H1 (cell line): ENCODE measurements around the gene USP13. TPM values are rescaled to one million over a fixed set of nuclear protein-coding genes. Genes with fewer than 3 reads are reported as not detected.
A peak's percentile ranks its signal among the peaks of the same experiment; 100 is the strongest.

Source experiments
- CTCF ChIA-PET: fragments of 300-600 bp; sonication (Branson Sonifier 250); formaldehyde crosslinking; loops from one replicate; lab custom pipeline; 2021; ENCODE audit not compliant: partially characterized antibody; lab: Charles Lee
- POLR2A ChIA-PET: fragments of 300-600 bp; sonication (Branson Sonifier 250); formaldehyde crosslinking; loops from one replicate; lab custom pipeline; 2021; ENCODE audit warnings: inconsistent platforms; ENCODE audit not compliant: partially characterized antibody; lab: Charles Lee
- DNase-seq, 2 experiments: peaks; one replicate each; pipeline versions ENCODE4 v3.0.0 to v3.0.0-alpha.2; 2010 to 2022; ENCODE audit warnings: low spot score in 2 of 2, low read depth in 1 of 2, mixed read lengths in 1 of 2
- FAIRE-seq: peaks from 2 replicates; lab custom pipeline; 2011; peaks lifted over from hg19 to GRCh38; lab: Jason Lieb, UNC
- H2AFZ ChIP-seq: 2 replicates; pipeline ENCODE4 v1.8.1; 2012; ENCODE audit warnings: low read length, inconsistent platforms
- H2AK5ac ChIP-seq: 2 replicates; pipeline ENCODE4 v1.6.1; 2013; ENCODE audit warnings: low read depth, low read length
- H2BK120ac ChIP-seq: replicated peaks from 2 replicates; pipeline ENCODE3; 2013; ENCODE audit warnings: low read depth, low read length, inconsistent platforms
- H2BK12ac ChIP-seq: 2 replicates; pipeline ENCODE4 v1.6.1; 2013; ENCODE audit warnings: low read depth, low read length
- H2BK15ac ChIP-seq: 2 replicates; pipeline ENCODE4 v1.6.1; 2013; ENCODE audit warnings: low read length
- H2BK20ac ChIP-seq: 2 replicates; pipeline ENCODE4 v1.6.1; 2013; ENCODE audit warnings: low read length
- H2BK5ac ChIP-seq: 2 replicates; pipeline ENCODE4 v1.6.1; 2013; ENCODE audit warnings: low read depth, low read length
- H3K14ac ChIP-seq: 2 replicates; pipeline ENCODE4 v1.6.1; 2013; ENCODE audit warnings: inconsistent platforms; ENCODE audit not compliant: insufficient read length
- H3K18ac ChIP-seq: 2 replicates; pipeline ENCODE4 v1.6.1; 2013; ENCODE audit warnings: low read length; ENCODE audit errors: extremely low read depth
- H3K23ac ChIP-seq: 2 replicates; pipeline ENCODE4 v1.6.1; 2013; ENCODE audit warnings: inconsistent platforms; ENCODE audit not compliant: insufficient read length
- H3K23me2 ChIP-seq: 2 replicates; pipeline ENCODE4 v1.6.1; 2013; ENCODE audit warnings: low read depth, low read length
- H3K27ac ChIP-seq: 2 replicates; pipeline ENCODE4 v1.6.1; 2011; ENCODE audit warnings: low read depth, low read length, inconsistent platforms
- H3K27me3 ChIP-seq, 4 experiments: replicated peaks in 1 of 4; 1 replicate in 1 of 4; 2 replicates in 3 of 4; pipeline versions ENCODE4 v1.6.1 to v1.8.1; 2011 to 2013; ENCODE audit warnings: low read length in 3 of 4, mild to moderate bottlenecking in 3 of 4, inconsistent platforms in 2 of 4, mixed read lengths in 2 of 4, moderate library complexity in 1 of 4; ENCODE audit not compliant: control insufficient read depth in 3 of 4, insufficient read depth in 3 of 4; ENCODE audit errors: extremely low read depth in 1 of 4
- H3K36me3 ChIP-seq, 4 experiments: 2 replicates each; pipeline versions ENCODE4 v1.6.1 to v1.8.1; 2011 to 2013; ENCODE audit warnings: mild to moderate bottlenecking in 4 of 4, low read length in 3 of 4, moderate library complexity in 2 of 4, control low read depth in 1 of 4, inconsistent platforms in 1 of 4; ENCODE audit not compliant: insufficient read depth in 4 of 4, control insufficient read depth in 2 of 4
- H3K4ac ChIP-seq: replicated peaks from 2 replicates; pipeline ENCODE3; 2013; ENCODE audit warnings: low read length, low read depth, mixed read lengths, inconsistent platforms; ENCODE audit not compliant: insufficient read length
- H3K4me1 ChIP-seq, 4 experiments: replicated peaks in 1 of 4; 1 replicate in 1 of 4; 2 replicates in 3 of 4; pipeline versions ENCODE4 v1.6.1 to v1.8.1; 2011 to 2013; ENCODE audit warnings: low read length in 3 of 4, inconsistent platforms in 2 of 4, mixed read lengths in 1 of 4; ENCODE audit not compliant: insufficient read depth in 4 of 4, control insufficient read depth in 3 of 4
- H3K4me2 ChIP-seq, 2 experiments: 2 replicates each; pipeline versions ENCODE4 v1.6.1 to v1.8.1; 2011 to 2013; ENCODE audit warnings: low read depth in 2 of 2, low read length in 2 of 2, control low read depth in 1 of 2, inconsistent platforms in 1 of 2, mild to moderate bottlenecking in 1 of 2; ENCODE audit not compliant: insufficient read depth in 1 of 2
- H3K4me3 ChIP-seq, 4 experiments: fragments of 200-600, 300-600 bp in 1 of 4; sonication (generic), shearing (Covaris generic), sonication (Bioruptor Twin) in 1 of 4; 2 replicates each; pipeline versions ENCODE4 v1.5.1 to v1.8.1; 2011 to 2016; ENCODE audit warnings: low read length in 4 of 4, low read depth in 3 of 4, control low read depth in 2 of 4, inconsistent platforms in 2 of 4, mild to moderate bottlenecking in 2 of 4, mixed read lengths in 1 of 4, moderate library complexity in 1 of 4; ENCODE audit not compliant: insufficient read depth in 2 of 4; ENCODE audit errors: extremely low read depth in 1 of 4
- H3K56ac ChIP-seq: replicated peaks from 2 replicates; pipeline ENCODE3; 2013; ENCODE audit warnings: low read depth, mild to moderate bottlenecking, mixed read lengths, low read length, inconsistent platforms; ENCODE audit not compliant: insufficient read length
- H3K79me1 ChIP-seq: 2 replicates; pipeline ENCODE4 v1.6.1; 2013; ENCODE audit warnings: low read depth, low read length, control low read depth
- H3K79me2 ChIP-seq, 2 experiments: 2 replicates each; pipeline versions ENCODE4 v1.6.1 to v1.8.1; 2012 to 2013; ENCODE audit warnings: low read length in 2 of 2, mild to moderate bottlenecking in 2 of 2, inconsistent platforms in 1 of 2; ENCODE audit not compliant: insufficient read depth in 2 of 2, control insufficient read depth in 1 of 2
- H3K9ac ChIP-seq, 4 experiments: replicated peaks in 1 of 4; 1 replicate in 1 of 4; 2 replicates in 3 of 4; pipeline versions ENCODE4 v1.6.1 to v1.8.1; 2011 to 2013; ENCODE audit warnings: low read depth in 3 of 4, low read length in 3 of 4, control low read depth in 2 of 4, mild to moderate bottlenecking in 2 of 4, moderate library complexity in 2 of 4, inconsistent platforms in 1 of 4; ENCODE audit errors: extremely low read depth in 1 of 4
- H3K9me3 ChIP-seq, 2 experiments: 2 replicates each; pipeline versions ENCODE4 v1.6.1 to v1.8.1; 2012 to 2013; ENCODE audit warnings: mild to moderate bottlenecking in 2 of 2, moderate library complexity in 2 of 2, control low read depth in 1 of 2, inconsistent platforms in 1 of 2, low read depth in 1 of 2, low read length in 1 of 2, mixed read lengths in 1 of 2; ENCODE audit not compliant: insufficient read depth in 2 of 2
- H4K20me1 ChIP-seq, 2 experiments: replicated peaks in 1 of 2; 2 replicates each; pipeline versions ENCODE3 to v1.8.1; 2011 to 2013; ENCODE audit warnings: inconsistent platforms in 2 of 2, low read length in 2 of 2, mild to moderate bottlenecking in 1 of 2; ENCODE audit not compliant: insufficient read depth in 2 of 2, control insufficient read depth in 1 of 2
- H4K5ac ChIP-seq: 2 replicates; pipeline ENCODE4 v1.6.1; 2013; ENCODE audit warnings: low read length, low read depth, mixed read lengths, inconsistent platforms; ENCODE audit not compliant: insufficient read length
- H4K8ac ChIP-seq: 2 replicates; pipeline ENCODE4 v1.8.0; 2013; ENCODE audit warnings: mild to moderate bottlenecking, moderate library complexity, low read length, inconsistent platforms; ENCODE audit not compliant: insufficient read depth; ENCODE audit errors: extremely low read depth
- H4K91ac ChIP-seq: replicated peaks from 2 replicates; pipeline ENCODE3; 2013; ENCODE audit warnings: low read length, mixed read lengths, inconsistent platforms; ENCODE audit not compliant: insufficient read length
- CTBP2 ChIP-seq: IDR thresholded peaks from 2 replicates; pipeline ENCODE4 v1.7.0; 2011; ENCODE audit warnings: borderline replicate concordance, mild to moderate bottlenecking, moderate library complexity, mixed read lengths, low read length; ENCODE audit not compliant: insufficient read depth, insufficient read length
- EGR1 ChIP-seq: IDR thresholded peaks from 2 replicates; pipeline ENCODE4 v1.6.1; 2011; ENCODE audit warnings: low read depth, low read length, borderline replicate concordance
- RAD21 ChIP-seq, 2 experiments: IDR thresholded peaks in 1 of 2; conservative IDR thresholded peaks in 1 of 2; 2 replicates each; pipeline ENCODE4 v1.6.1; 2011; ENCODE audit warnings: low read depth in 2 of 2, low read length in 2 of 2, improper control_type of control experiment in 1 of 2, inconsistent platforms in 1 of 2, mild to moderate bottlenecking in 1 of 2, moderate library complexity in 1 of 2
- WGBS, 2 experiments: shearing (Covaris generic) in 1 of 2; methylation state at CpG; one replicate each; pipeline versions ENCODE4 v1.1.6 to v1.1.7; 2013 to 2015; ENCODE audit warnings: low lambda C conversion rate in 2 of 2, mixed read lengths in 2 of 2, inconsistent platforms in 1 of 2, low coverage in 1 of 2, missing lambda C conversion rate in 1 of 2; ENCODE audit not compliant: insufficient replicate concordance in 2 of 2, insufficient coverage in 1 of 2, insufficient read length in 1 of 2; ENCODE audit errors: extremely low coverage in 1 of 2, missing lambda C conversion rate in 1 of 2; 5-methylcytosine and 5-hydroxymethylcytosine counted together
- polyA plus RNA-seq, 7 experiments: library from polyadenylated mRNA; depleted of rRNA in 3 of 7; stranded (reverse) in 5 of 7; unstranded in 2 of 7; fragments of >200 nt in 5 of 7; fragments of 200-250 nt in 2 of 7; gene quantifications; 1 replicate in 5 of 7; 2 replicates in 1 of 7; 4 replicates in 1 of 7; pipeline versions ENCODE4 v1.2.1 to v1.2.3, GENCODE V29; 2011 to 2013; ENCODE audit warnings: missing spikeins in 2 of 7, mixed read lengths in 2 of 7
- total RNA-seq: library from RNA; stranded (reverse); fragmentation: NEBNext Ultra II Directional; extraction: Animal tissue kit (Norgen Biotek cat#: 25700); gene quantifications from 2 replicates; pipeline ENCODE4 v1.2.1, GENCODE V29; 2021

Gene USP13
- total and polyA plus RNA-seq, 2 of the 8 experiments (the other 6 are each of a cell fraction or from before 2014, with no cell fraction given) = 7.9 to 25.9 TPM

GRCh38 chr3:179719048-179719734, 66.4 kb downstream of the USP13 start:
- CTCF ChIA-PET = interaction anchor here (0.9 to 1.4 kb wide), 2 partner anchors 12 to 19 kb away, joined by 4 read pairs; no protein-coding TSS in a partner anchor
- TF ChIP-seq EGR1 (no peak), RAD21 (IDR thresholded peaks at IDR 0.05 in 1 of 2, conservative IDR thresholded peaks at IDR 0.05 in 1 of 2; ENCODE audit: low read depth in 2 of 2, low read length in 2 of 2) (no peak), CTBP2 (no peak)

More at GRCh38 chr3:179719048-179719734, 66.4 kb downstream of the USP13 start:
- Histone ChIP-seq H3K23me2 (no peaks in the 10 kb centered on the region), H3K36me3 (peaks cover 3 to 11% (median 9%) of the 10 kb centered on the region in 4 experiments; a peak in 6 of 8 replicates), H4K20me1 (peaks cover 0 to 3% of the 10 kb centered on the region in 2 experiments), H4K5ac (no peak overlapping the region), H4K91ac (no peak overlapping the region), H2BK5ac (no peak overlapping the region), H3K27ac (no peak overlapping the region), H2AFZ (no peak overlapping the region), H2BK120ac (no peak overlapping the region), H3K4ac (no peak overlapping the region), H3K18ac (0 out of 2 replicates have a peak overlapping the region, but pooled peaks have one; percentile 32), H3K4me2 (no peak overlapping the region; a peak in 1 of 4 replicates), H3K23ac (no peak overlapping the region), H3K27me3 (no peaks in the 10 kb centered on the region), H3K9ac (no peak overlapping the region), H3K79me2 (no peaks in the 10 kb centered on the region), H2BK12ac (no peak overlapping the region), H2AK5ac (0 out of 2 replicates have a peak overlapping the region, but pooled peaks have one; percentile 13), H3K9me3 (no peaks in the 10 kb centered on the region), H2BK20ac (no peak overlapping the region), H3K56ac (no peak overlapping the region), H3K4me3 (no peak overlapping the region), H3K4me1 (peaks cover 3 to 6% (median 4%) of the 10 kb centered on the region in 4 experiments; a peak in 4 of 7 replicates), H2BK15ac (no peak overlapping the region), H3K79me1 (peaks cover 2% of the 10 kb centered on the region; the same call in 1 of the 2 replicates), H4K8ac (no peak overlapping the region), H3K14ac (no peak overlapping the region)
- FAIRE-seq (no peak), DNase-seq (peak in 1 of 2 experiments; percentile 54)
- WGBS, 2 experiments = 86% methylated on average over 10 of the region's 10 CpGs; no CpG with 5 or more reads in 1 of the 2 experiments
- POLR2A ChIA-PET = interaction anchor here (1.2 to 1.8 kb wide), 2 partner anchors 63 to 66 kb away, joined by 3 to 4 read pairs; partner anchors contain the start of gene USP13
